Sigmoid colon (tissue), 7 donors: ENCODE data around the gene TSPAN18. TPM values are rescaled to one million over a fixed set of nuclear protein-coding genes. Genes with fewer than 3 reads are reported as not detected.
A peak's percentile ranks its signal among the peaks of the same experiment; 100 is the strongest.

ENCODE experiments used
- DNase-seq: peaks from one replicate; pipeline ENCODE4 v3.0.0-alpha.2; 2019
- H3K27ac ChIP-seq, 4 donors: fragments of 200-600 bp; sonication (generic); one replicate each; pipeline ENCODE4 v1.5.1; 2016 to 2019; ENCODE audit warnings: mild to moderate bottlenecking in 1 of 4
- H3K27me3 ChIP-seq, 3 donors: fragments of 200-600 bp; sonication (generic); one replicate each; pipeline ENCODE4 v1.5.1; 2019; ENCODE audit warnings: mild to moderate bottlenecking in 1 of 3
- H3K36me3 ChIP-seq, 4 donors: fragments of 200-600 bp; sonication (generic); one replicate each; pipeline ENCODE4 v1.5.1; 2016 to 2019
- H3K4me1 ChIP-seq, 4 donors: fragments of 200-600 bp; sonication (generic); one replicate each; pipeline ENCODE4 v1.5.1; 2017 to 2019
- H3K4me3 ChIP-seq, 4 donors: fragments of 200-600 bp; sonication (generic); one replicate each; pipeline ENCODE4 v1.5.1; 2017 to 2019; ENCODE audit warnings: mild to moderate bottlenecking in 2 of 4, moderate library complexity in 1 of 4
- H3K9me3 ChIP-seq, 4 donors: fragments of 200-600 bp in 3 of 4; sonication (generic) in 3 of 4; one replicate each; pipeline versions ENCODE4 v1.5.1 to v1.6.1; 2013 to 2019
- CTCF ChIP-seq, 4 experiments: fragments of 450-650 bp in 3 of 4; fragments of 200-600 bp in 1 of 4; IDR thresholded peaks; one replicate each; pipeline ENCODE4 v1.5.1; 2016 to 2019; ENCODE audit warnings: antibody characterized with exemption in 4 of 4, mild to moderate bottlenecking in 3 of 4, moderate library complexity in 2 of 4
- EP300 ChIP-seq, 4 donors: sonication (generic); formaldehyde crosslinking; IDR thresholded peaks; one replicate each; pipeline ENCODE4 v1.6.1; 2017; ENCODE audit warnings: antibody characterized with exemption in 4 of 4
- POLR2A ChIP-seq, 2 donors: fragments of 450-650 bp; IDR thresholded peaks; one replicate each; pipeline ENCODE4 v1.6.1; 2016; ENCODE audit warnings: antibody characterized with exemption in 2 of 2, mild to moderate bottlenecking in 2 of 2, moderate library complexity in 2 of 2
- POLR2AphosphoS5 ChIP-seq, 4 donors: sonication (generic); formaldehyde crosslinking; IDR thresholded peaks; one replicate each; pipeline ENCODE4 v1.6.1; 2017; ENCODE audit warnings: antibody characterized with exemption in 4 of 4
- WGBS, 2 donors: extraction: QIAGEN DNeasy Blood & Tissue Kit; methylation state at CpG; one replicate each; pipeline ENCODE4 v1.1.7; 2013; 5-methylcytosine and 5-hydroxymethylcytosine counted together
- intact Hi-C: fragments of 100-400 bp; cut with DNase I; formaldehyde crosslinking; loops from one replicate; pipeline ENCODE4 v1.15.1; 2023
- polyA plus RNA-seq, 3 donors: library from polyadenylated mRNA; stranded (reverse); fragments of 200-250 nt; gene quantifications; one replicate each; pipeline ENCODE4 v1.2.3, GENCODE V29; 2013
- total RNA-seq, 4 donors: library from RNA; depleted of rRNA; stranded (reverse); fragments of >200 nt; gene quantifications; one replicate each; pipeline ENCODE4 v1.1.0, GENCODE V29; 2016
- donor health status: healthy with polysubstance abuse.
- donor health status: Bipolar disorder and iron deficiency.
- donor health status: healthy.

The TSPAN18 gene
- total and polyA plus RNA-seq, 7 donors: 0.23 to 75.3 (median 13.8) TPM

- TF ChIP-seq POLR2AphosphoS5 (IDR thresholded peaks at IDR 0.05) (no peak), EP300 (IDR thresholded peaks at IDR 0.05) (no peak), CTCF (IDR thresholded peaks at IDR 0.05) (no peak), POLR2A (IDR thresholded peaks at IDR 0.05) (no peak)
- DNase-seq: no peak
- Histone ChIP-seq H3K4me3 (no peak overlapping the region), H3K4me1 (peaks cover 0 to 81% (median 52%) of the 10 kb centered on the region in 4 donors), H3K9me3 (no peaks in the 10 kb centered on the region), H3K36me3 (no peaks in the 10 kb centered on the region), H3K27me3 (no peaks in the 10 kb centered on the region), H3K27ac (peak overlapping the region; percentile 73 to 86 (median 84))
- WGBS, 2 donors: 52 to 66% methylated on average over 3 of the region's 3 CpGs
- intact Hi-C loops: no loop called here
Measured at GRCh38 chr11:44803009-44803408, 76.2 kb downstream of the TSPAN18 start.

GRCh38 chr11:44804449-44805437 lies 78.0 kb downstream of the TSPAN18 start:
- Histone ChIP-seq H3K9me3 (no peaks in the 10 kb centered on the region), H3K27me3 (no peaks in the 10 kb centered on the region), H3K4me1 (peaks cover 0 to 77% (median 48%) of the 10 kb centered on the region in 4 donors), H3K27ac (peak overlapping the region; percentile 73 to 86 (median 84)), H3K36me3 (no peaks in the 10 kb centered on the region), H3K4me3 (peak overlapping the region in 2 of 4 donors; percentile 8 to 11)
- no peak for DNase-seq
- intact Hi-C loops: no loop called here
- WGBS, 2 donors: 59 to 61% methylated on average over 14 of the region's 14 CpGs
- TF ChIP-seq POLR2AphosphoS5 (IDR thresholded peaks at IDR 0.05): peak in 2 of 4 donors; percentile 9 to 11
- TF ChIP-seq CTCF (IDR thresholded peaks at IDR 0.05): no peak

GRCh38 chr11:44805596-44805995 lies 78.8 kb downstream of the TSPAN18 start:
- H3K27me3 ChIP-seq: no peaks in the 10 kb centered on the region
- TF ChIP-seq POLR2AphosphoS5 (IDR thresholded peaks at IDR 0.05) (no peak), CTCF (IDR thresholded peaks at IDR 0.05) (no peak), EP300 (IDR thresholded peaks at IDR 0.05) (no peak), POLR2A (IDR thresholded peaks at IDR 0.05) (no peak)
- DNase-seq: no peak
- no peaks in the 10 kb centered on the region for H3K36me3 ChIP-seq
- no peak overlapping the region for H3K4me3 ChIP-seq
- 67 to 76% methylated on average over 6 of the region's 6 CpGs for WGBS, 2 donors
- no peaks in the 10 kb centered on the region for H3K9me3 ChIP-seq
- intact Hi-C loops: no loop called here
- H3K4me1 ChIP-seq: peaks cover 0 to 74% (median 43%) of the 10 kb centered on the region in 4 donors
- peak overlapping the region; percentile 73 to 86 (median 84) for H3K27ac ChIP-seq

- H3K4me3 ChIP-seq: no peak overlapping the region
- TF ChIP-seq EP300 (IDR thresholded peaks at IDR 0.05) (no peak), CTCF (IDR thresholded peaks at IDR 0.05) (no peak), POLR2A (IDR thresholded peaks at IDR 0.05) (no peak), POLR2AphosphoS5 (IDR thresholded peaks at IDR 0.05) (no peak)
- WGBS, 2 donors: 76 to 90% methylated on average over 7 of the region's 7 CpGs
- DNase-seq: no peak
- peak overlapping the region; percentile 29 to 86 (median 84) for H3K27ac ChIP-seq
- no peaks in the 10 kb centered on the region for H3K27me3 ChIP-seq
- no peaks in the 10 kb centered on the region for H3K9me3 ChIP-seq
- intact Hi-C loops: no loop called here
- H3K36me3 ChIP-seq: no peaks in the 10 kb centered on the region
- H3K4me1 ChIP-seq: peaks cover 0 to 81% (median 60%) of the 10 kb centered on the region in 4 donors
Measured at GRCh38 chr11:44808053-44808753, 81.4 kb downstream of the TSPAN18 start.
